ENCODE results near the gene DRICH1. TPM values are rescaled to one million over a fixed set of nuclear protein-coding genes. Genes with fewer than 3 reads are reported as not detected.
"Not testable (repeated sequence)": the region's sequence is repeated elsewhere in the genome, so short reads cannot be mapped to it uniquely, and the experiment has no call there.

Gene DRICH1
- total RNA-seq, 1 experiment from 2014 or later = not detected

DNA sequence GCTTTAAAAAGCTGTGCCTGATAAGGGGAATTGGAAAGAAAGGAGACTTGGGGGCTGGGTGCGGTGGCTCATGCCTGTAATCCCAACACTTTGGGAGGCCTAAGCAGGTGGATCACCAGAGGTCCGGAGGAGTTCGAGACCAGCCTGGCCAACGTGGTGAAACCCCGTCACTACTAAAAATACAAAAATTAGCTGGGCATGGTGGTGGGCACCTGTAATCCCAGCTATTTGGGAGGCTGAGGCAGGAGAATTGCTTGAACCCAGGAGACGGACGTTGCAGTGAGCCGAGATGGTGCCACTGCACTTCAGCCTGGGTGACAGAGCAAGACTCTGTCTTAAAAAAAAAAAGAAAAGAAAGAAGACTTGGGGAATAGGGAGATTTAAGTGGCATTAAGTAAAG is 3.2 kb upstream of the DRICH1 start:
- H3K9me3 ChIP-seq (ENCODE audit: low read length); H3K9me2 ChIP-seq (replicated peaks; ENCODE audit: insufficient read depth, low read length); H3K27me3 ChIP-seq (ENCODE audit: low read length): not testable (repeated sequence)

DNA sequence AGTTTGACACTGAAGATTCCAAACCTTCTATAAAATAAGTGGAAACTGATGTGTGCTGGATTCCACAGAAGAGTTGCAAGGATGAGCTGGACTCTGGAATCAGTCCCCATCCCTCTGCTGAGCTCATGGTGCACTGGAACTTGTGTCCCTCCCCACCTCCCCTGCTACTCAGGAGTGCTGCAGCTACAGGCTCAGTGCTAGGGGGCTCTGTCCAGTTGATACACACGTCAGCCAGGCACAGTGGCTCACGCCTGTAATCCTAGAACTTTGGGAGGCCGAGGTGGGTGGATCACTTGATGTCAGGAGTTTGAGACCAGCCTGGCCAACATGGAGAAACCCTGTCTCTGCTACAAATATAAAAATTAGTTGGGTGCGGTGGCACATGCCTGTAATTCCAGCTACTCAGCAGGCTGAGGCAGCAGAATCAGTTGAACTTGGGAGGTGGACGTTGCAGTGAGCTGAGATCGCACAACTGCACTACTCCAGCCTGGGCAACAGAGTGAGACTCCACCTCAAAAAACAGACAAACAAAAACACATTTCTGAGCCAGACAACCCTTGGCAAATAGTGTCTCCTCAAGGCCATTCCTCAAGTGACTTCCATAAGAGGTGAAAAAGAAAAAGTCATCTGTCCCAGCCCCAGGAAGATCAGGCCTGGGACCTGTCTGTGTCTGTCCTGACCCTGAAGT is 3.9 kb downstream of the DRICH1 start:
- not testable (repeated sequence) for H4K20me1 ChIP-seq (ENCODE audit: insufficient read depth, low read depth, low read length); H3K27me3 ChIP-seq (ENCODE audit: low read length); H3K4me2 ChIP-seq (ENCODE audit: low read depth, low read length, poor library complexity, severe bottlenecking); H3K4me3 ChIP-seq (ENCODE audit: low read length); H3K9ac ChIP-seq (ENCODE audit: low read length); H3K9me3 ChIP-seq (ENCODE audit: low read length); DNase-seq; H3K36me3 ChIP-seq (ENCODE audit: insufficient read depth, low read length); H3K79me2 ChIP-seq (ENCODE audit: low read length); H3K27ac ChIP-seq (ENCODE audit: low read length); H2AFZ ChIP-seq (ENCODE audit: low read length); H3K9me2 ChIP-seq (replicated peaks; ENCODE audit: insufficient read depth, low read length)
- peaks cover 19% of the 10 kb centered on the region for H3K4me1 ChIP-seq (ENCODE audit: low read length)

More for the DNA sequence above, 3.2 kb upstream of the DRICH1 start:
- DNase-seq; H3K27ac ChIP-seq (ENCODE audit: low read length); H3K4me2 ChIP-seq (ENCODE audit: low read depth, low read length, poor library complexity, severe bottlenecking); H3K36me3 ChIP-seq (ENCODE audit: insufficient read depth, low read length); H3K79me2 ChIP-seq (ENCODE audit: low read length); H3K4me1 ChIP-seq (ENCODE audit: low read length); H4K20me1 ChIP-seq (ENCODE audit: insufficient read depth, low read depth, low read length); H2AFZ ChIP-seq (ENCODE audit: low read length); H3K9ac ChIP-seq (ENCODE audit: low read length); H3K4me3 ChIP-seq (ENCODE audit: low read length): not testable (repeated sequence)

DNA sequence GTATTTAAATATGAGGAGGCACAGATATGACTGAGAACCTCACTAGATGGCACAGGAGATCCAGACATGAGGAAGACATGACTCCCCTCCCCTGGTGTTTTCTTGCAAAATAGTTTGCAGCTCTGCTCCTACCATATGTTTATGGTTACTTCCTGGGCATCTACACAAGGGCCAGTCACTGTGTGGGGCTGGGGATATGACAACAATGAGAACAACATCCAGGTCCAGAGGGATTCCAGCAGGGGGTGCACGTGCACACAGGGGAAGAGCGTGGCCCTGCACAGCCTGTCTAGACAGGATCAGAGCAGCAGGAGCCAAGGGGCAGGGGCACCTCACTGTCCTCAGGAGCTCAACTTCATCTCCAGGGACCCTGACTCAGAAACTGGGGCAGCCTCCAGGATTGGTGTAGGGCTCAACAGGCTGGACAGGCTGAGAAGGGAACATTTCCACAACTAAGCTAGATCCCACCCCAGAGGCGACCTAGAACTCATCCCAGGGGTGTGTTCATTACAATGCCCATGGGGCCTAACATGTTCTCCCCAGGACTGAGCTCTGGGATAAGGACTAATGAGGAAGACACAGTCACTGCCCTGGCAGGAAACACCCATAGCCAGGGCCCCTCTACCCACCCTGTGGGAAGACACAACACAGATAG is 4.6 kb downstream of the DRICH1 start:
- not testable (repeated sequence) for H3K4me3 ChIP-seq (ENCODE audit: low read length); H2AFZ ChIP-seq (ENCODE audit: low read length); H4K20me1 ChIP-seq (ENCODE audit: insufficient read depth, low read depth, low read length); H3K36me3 ChIP-seq (ENCODE audit: insufficient read depth, low read length); H3K9me3 ChIP-seq (ENCODE audit: low read length); H3K4me2 ChIP-seq (ENCODE audit: low read depth, low read length, poor library complexity, severe bottlenecking); H3K27ac ChIP-seq (ENCODE audit: low read length); H3K27me3 ChIP-seq (ENCODE audit: low read length); H3K79me2 ChIP-seq (ENCODE audit: low read length); H3K9me2 ChIP-seq (replicated peaks; ENCODE audit: insufficient read depth, low read length); H3K9ac ChIP-seq (ENCODE audit: low read length)
- H3K4me1 ChIP-seq (ENCODE audit: low read length) = peaks cover 25% of the 10 kb centered on the region
- DNase-seq = peak; percentile 86

DNA sequence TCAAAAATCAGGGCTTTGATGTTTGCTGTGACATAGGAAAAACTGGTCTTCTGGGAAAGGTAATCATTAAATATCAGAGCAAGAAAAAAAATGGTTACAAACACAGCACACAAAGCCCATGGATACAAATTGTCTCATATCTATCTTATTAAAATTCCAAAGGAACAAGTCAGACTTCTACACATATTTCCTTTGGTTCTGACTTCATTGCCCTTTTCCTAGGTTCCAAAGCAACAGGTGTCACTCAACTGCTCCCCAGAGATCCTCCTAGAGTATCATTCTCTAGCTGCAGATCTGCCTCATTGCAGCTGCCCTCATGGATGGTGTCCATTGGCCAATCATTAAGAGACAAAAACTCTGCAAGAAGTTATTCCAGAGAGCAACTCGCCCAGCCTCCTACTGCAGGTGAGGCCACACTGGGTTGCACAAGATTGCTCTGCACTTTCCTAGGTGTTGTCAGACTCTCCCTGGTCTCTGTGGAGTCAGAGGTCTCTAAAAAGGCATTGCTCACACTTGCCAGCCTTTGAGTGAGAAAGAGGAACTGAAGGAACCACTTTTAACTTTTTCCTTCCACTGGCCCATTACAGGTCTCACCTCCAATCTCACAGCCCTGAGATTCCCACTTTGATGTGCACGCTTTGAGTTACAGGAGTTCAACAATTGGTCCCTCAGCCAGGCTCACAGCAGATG is 5.7 kb downstream of the DRICH1 start:
- H3K9me2 ChIP-seq (replicated peaks; ENCODE audit: insufficient read depth, low read length) = no peaks in the 10 kb centered on the region
- no peaks in the 10 kb centered on the region for H3K36me3 ChIP-seq (ENCODE audit: insufficient read depth, low read length)
- H2AFZ ChIP-seq (ENCODE audit: low read length) = no peak overlapping the region
- no peaks in the 10 kb centered on the region for H3K27me3 ChIP-seq (ENCODE audit: low read length)
- no peak overlapping the region for H3K27ac ChIP-seq (ENCODE audit: low read length)
- no peaks in the 10 kb centered on the region for H3K79me2 ChIP-seq (ENCODE audit: low read length)
- H3K9me3 ChIP-seq (ENCODE audit: low read length) = no peaks in the 10 kb centered on the region
- no peak for DNase-seq
- H4K20me1 ChIP-seq (ENCODE audit: insufficient read depth, low read depth, low read length) = no peaks in the 10 kb centered on the region
- H3K4me1 ChIP-seq (ENCODE audit: low read length) = peaks cover 31% of the 10 kb centered on the region
- H3K4me2 ChIP-seq (ENCODE audit: low read depth, low read length, poor library complexity, severe bottlenecking) = no peak overlapping the region
- no peak overlapping the region for H3K4me3 ChIP-seq (ENCODE audit: low read length)
- H3K9ac ChIP-seq (ENCODE audit: low read length) = no peak overlapping the region

DNA sequence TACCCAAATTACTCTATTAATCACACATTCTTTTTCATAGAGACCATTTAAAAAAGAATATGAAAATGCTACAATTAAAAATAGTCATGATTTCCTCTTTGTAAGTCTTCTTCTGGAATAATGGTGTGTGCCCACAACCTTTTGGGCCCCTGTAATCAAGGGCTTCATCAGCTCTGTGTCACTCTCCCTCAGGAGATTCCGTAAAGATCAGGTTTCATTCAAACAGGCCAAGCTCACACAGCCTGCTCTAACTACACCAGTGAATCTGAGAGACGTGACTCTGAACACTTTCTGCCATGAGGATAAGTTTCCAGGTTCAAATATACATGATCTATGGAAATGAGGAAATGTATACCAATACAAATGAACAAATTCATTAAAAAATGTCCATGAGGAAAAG is 9.5 kb downstream of the DRICH1 start:
- no peak overlapping the region for H3K9ac ChIP-seq (ENCODE audit: low read length)
- no peak for DNase-seq
- H3K4me2 ChIP-seq (ENCODE audit: low read depth, low read length, poor library complexity, severe bottlenecking) = peak overlapping the region; percentile 26

DNA sequence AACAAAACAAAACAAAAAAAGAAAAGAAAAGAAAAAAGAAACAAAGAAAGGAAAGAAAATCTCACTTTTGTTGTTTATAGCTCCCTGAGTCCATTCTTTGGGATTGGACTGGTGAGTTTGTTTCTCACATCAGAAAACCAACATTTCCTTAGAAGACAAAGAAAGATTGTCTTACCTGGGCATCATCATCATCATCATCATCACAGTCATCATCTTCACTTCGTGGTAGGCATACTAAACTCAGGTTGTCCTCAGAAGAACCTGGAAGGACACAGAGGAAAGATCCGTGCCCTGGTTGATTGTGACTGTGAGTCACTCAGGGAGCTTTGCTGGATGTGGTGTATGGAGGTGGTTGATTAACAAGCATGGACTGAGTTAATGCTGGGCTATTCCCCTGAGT is 10.2 kb downstream of the DRICH1 start:
- H3K79me2 ChIP-seq (ENCODE audit: low read length); H3K27ac ChIP-seq (ENCODE audit: low read length); H2AFZ ChIP-seq (ENCODE audit: low read length); H3K9me3 ChIP-seq (ENCODE audit: low read length); H3K4me2 ChIP-seq (ENCODE audit: low read depth, low read length, poor library complexity, severe bottlenecking); H3K27me3 ChIP-seq (ENCODE audit: low read length); DNase-seq; H3K36me3 ChIP-seq (ENCODE audit: insufficient read depth, low read length); H4K20me1 ChIP-seq (ENCODE audit: insufficient read depth, low read depth, low read length); H3K4me3 ChIP-seq (ENCODE audit: low read length); H3K9me2 ChIP-seq (replicated peaks; ENCODE audit: insufficient read depth, low read length); H3K9ac ChIP-seq (ENCODE audit: low read length): not testable (repeated sequence)
- peaks cover 18% of the 10 kb centered on the region for H3K4me1 ChIP-seq (ENCODE audit: low read length)

More for the DNA sequence above, 9.5 kb downstream of the DRICH1 start:
- H4K20me1 ChIP-seq (ENCODE audit: insufficient read depth, low read depth, low read length) = no peaks in the 10 kb centered on the region
- H3K36me3 ChIP-seq (ENCODE audit: insufficient read depth, low read length) = no peaks in the 10 kb centered on the region
- no peaks in the 10 kb centered on the region for H3K27me3 ChIP-seq (ENCODE audit: low read length)
- H2AFZ ChIP-seq (ENCODE audit: low read length) = no peak overlapping the region
- no peaks in the 10 kb centered on the region for H3K9me2 ChIP-seq (replicated peaks; ENCODE audit: insufficient read depth, low read length)
- no peak overlapping the region for H3K4me3 ChIP-seq (ENCODE audit: low read length)
- peaks cover 25% of the 10 kb centered on the region for H3K4me1 ChIP-seq (ENCODE audit: low read length)
- no peak overlapping the region for H3K27ac ChIP-seq (ENCODE audit: low read length)
- no peaks in the 10 kb centered on the region for H3K79me2 ChIP-seq (ENCODE audit: low read length)
- no peaks in the 10 kb centered on the region for H3K9me3 ChIP-seq (ENCODE audit: low read length)

DNA sequence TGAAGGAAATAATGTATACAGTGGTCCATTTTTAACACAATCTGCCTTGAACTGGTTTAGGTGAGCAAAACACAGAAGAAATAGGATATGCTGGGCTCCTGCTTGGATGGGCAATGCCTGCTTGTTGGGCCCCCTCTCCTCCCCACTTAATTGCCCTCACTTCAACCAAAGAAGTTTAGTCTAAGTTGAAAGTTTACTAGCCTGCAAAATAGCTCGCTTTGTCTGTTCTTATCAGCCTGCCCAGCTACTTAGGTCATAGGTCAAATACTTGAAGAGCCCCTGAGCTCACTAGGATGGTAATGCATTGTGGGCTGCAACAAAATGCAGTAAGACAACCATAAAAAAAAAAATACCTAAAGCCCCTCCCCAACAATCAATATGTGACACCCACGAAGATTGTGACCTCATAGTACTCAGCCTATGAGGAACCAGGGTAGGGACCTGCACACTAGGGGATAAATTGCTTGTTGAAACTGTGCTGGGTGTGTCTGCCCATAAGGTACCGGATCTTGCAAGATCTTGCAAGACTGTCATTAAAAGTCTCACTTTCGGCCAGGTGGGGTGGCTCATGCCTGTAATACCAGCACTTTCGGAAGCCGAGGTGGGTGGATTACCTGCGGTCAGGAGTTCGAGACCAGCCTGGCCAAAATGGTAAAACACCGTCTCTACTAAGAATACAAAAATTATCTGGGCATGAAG is 10.9 kb downstream of the DRICH1 start:
- H3K27ac ChIP-seq (ENCODE audit: low read length) = no peak overlapping the region
- no peak overlapping the region for H3K9ac ChIP-seq (ENCODE audit: low read length)
- H2AFZ ChIP-seq (ENCODE audit: low read length) = no peak overlapping the region
- H4K20me1 ChIP-seq (ENCODE audit: insufficient read depth, low read depth, low read length) = no peaks in the 10 kb centered on the region
- no peak overlapping the region for H3K4me3 ChIP-seq (ENCODE audit: low read length)
- H3K9me2 ChIP-seq (replicated peaks; ENCODE audit: insufficient read depth, low read length) = no peaks in the 10 kb centered on the region
- H3K27me3 ChIP-seq (ENCODE audit: low read length) = no peaks in the 10 kb centered on the region
- H3K79me2 ChIP-seq (ENCODE audit: low read length) = no peaks in the 10 kb centered on the region
- H3K4me2 ChIP-seq (ENCODE audit: low read depth, low read length, poor library complexity, severe bottlenecking) = no peak overlapping the region
- H3K9me3 ChIP-seq (ENCODE audit: low read length) = no peaks in the 10 kb centered on the region
- H3K4me1 ChIP-seq (ENCODE audit: low read length) = peaks cover 12% of the 10 kb centered on the region
- DNase-seq = no peak
- H3K36me3 ChIP-seq (ENCODE audit: insufficient read depth, low read length) = no peaks in the 10 kb centered on the region
